Liver (tissue), 3 donors: ENCODE data around the gene CD164L2.

Experiments
- RAD21 ChIP-seq, 2 donors: IDR thresholded peaks; 2 replicates each; pipeline ENCODE4 v1.6.1; 2016; ENCODE audit warnings: antibody characterized with exemption in 2 of 2, mild to moderate bottlenecking in 2 of 2
- SP1 ChIP-seq: IDR thresholded peaks from 2 replicates; pipeline ENCODE4 v1.6.1; 2018; ENCODE audit warnings: antibody characterized with exemption, mild to moderate bottlenecking
- TF ChIP-seq, protein P1 (sequence below): fragments of 150-350 bp; IDR thresholded peaks from 2 replicates; pipeline ENCODE4 v1.5.1; 2017; ENCODE audit warnings: improper control_type of control experiment, low read depth, low read length; ENCODE audit not compliant: missing input control
- TF ChIP-seq, protein P2 (sequence below): IDR thresholded peaks from 2 replicates; pipeline ENCODE4 v1.6.1; 2016; ENCODE audit warnings: antibody characterized with exemption
- donor health status: healthy.
- donor health status: healthy.

- TF ChIP-seq SP1 (no peak), RAD21 (IDR thresholded peaks at IDR 0.05) (no peak)
- TF ChIP-seq, protein P1, sequence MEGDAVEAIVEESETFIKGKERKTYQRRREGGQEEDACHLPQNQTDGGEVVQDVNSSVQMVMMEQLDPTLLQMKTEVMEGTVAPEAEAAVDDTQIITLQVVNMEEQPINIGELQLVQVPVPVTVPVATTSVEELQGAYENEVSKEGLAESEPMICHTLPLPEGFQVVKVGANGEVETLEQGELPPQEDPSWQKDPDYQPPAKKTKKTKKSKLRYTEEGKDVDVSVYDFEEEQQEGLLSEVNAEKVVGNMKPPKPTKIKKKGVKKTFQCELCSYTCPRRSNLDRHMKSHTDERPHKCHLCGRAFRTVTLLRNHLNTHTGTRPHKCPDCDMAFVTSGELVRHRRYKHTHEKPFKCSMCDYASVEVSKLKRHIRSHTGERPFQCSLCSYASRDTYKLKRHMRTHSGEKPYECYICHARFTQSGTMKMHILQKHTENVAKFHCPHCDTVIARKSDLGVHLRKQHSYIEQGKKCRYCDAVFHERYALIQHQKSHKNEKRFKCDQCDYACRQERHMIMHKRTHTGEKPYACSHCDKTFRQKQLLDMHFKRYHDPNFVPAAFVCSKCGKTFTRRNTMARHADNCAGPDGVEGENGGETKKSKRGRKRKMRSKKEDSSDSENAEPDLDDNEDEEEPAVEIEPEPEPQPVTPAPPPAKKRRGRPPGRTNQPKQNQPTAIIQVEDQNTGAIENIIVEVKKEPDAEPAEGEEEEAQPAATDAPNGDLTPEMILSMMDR: no peak
- TF ChIP-seq, protein P2, sequence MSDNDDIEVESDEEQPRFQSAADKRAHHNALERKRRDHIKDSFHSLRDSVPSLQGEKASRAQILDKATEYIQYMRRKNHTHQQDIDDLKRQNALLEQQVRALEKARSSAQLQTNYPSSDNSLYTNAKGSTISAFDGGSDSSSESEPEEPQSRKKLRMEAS: no peak
These were observed 34.6 kb upstream of the CD164L2 start for GRCh38 chr1:27417713-27418112.
